GM18517 (cell line): ENCODE measurements around the gene BCL6.

ENCODE experiments used
- ATAC-seq: cut with Tn5 transposase; IDR thresholded peaks from one replicate; pipeline ENCODE4 v1.9.1; 2021; ENCODE audit warnings: mild to moderate bottlenecking, moderate library complexity; ENCODE audit not compliant: unreplicated experiment

Gene BCL6

GRCh38 chr3:187739561-187740332 lies 5.5 kb downstream of the BCL6 start:
- ATAC-seq, result no peak

- ATAC-seq, result no peak
Measured at GRCh38 chr3:187739094-187739560, 6.1 kb downstream of the BCL6 start.

GRCh38 chr3:187738331-187739093 lies 6.8 kb downstream of the BCL6 start:
- ATAC-seq, result peak; percentile 65

GRCh38 chr3:187738071-187738330 lies 7.3 kb downstream of the BCL6 start:
- no peak for ATAC-seq

- no peak for ATAC-seq
Measured at GRCh38 chr3:187737368-187738070, 7.7 kb downstream of the BCL6 start.

- no peak for ATAC-seq
Measured at GRCh38 chr3:187737006-187737367, 8.3 kb downstream of the BCL6 start.

GRCh38 chr3:187736418-187736871 lies 8.8 kb downstream of the BCL6 start:
- no peak for ATAC-seq

GRCh38 chr3:187735837-187736236 lies 9.4 kb downstream of the BCL6 start:
- no peak for ATAC-seq

GRCh38 chr3:187735383-187735782 lies 9.9 kb downstream of the BCL6 start:
- no peak for ATAC-seq

- no peak for ATAC-seq
Measured at GRCh38 chr3:187734841-187735240, 10.4 kb downstream of the BCL6 start.

GRCh38 chr3:187733371-187733770 lies 11.9 kb downstream of the BCL6 start:
- ATAC-seq, result no peak

GRCh38 chr3:187729598-187729997 lies 15.7 kb downstream of the BCL6 start:
- ATAC-seq, result no peak

GRCh38 chr3:187728940-187729583 lies 16.2 kb downstream of the BCL6 start:
- ATAC-seq, result no peak

- no peak for ATAC-seq
Measured at GRCh38 chr3:187728248-187728647, 17.0 kb downstream of the BCL6 start.

GRCh38 chr3:187726564-187726963 lies 18.7 kb downstream of the BCL6 start:
- ATAC-seq, result no peak

- ATAC-seq, result no peak
Measured at GRCh38 chr3:187725653-187726370, 19.5 kb downstream of the BCL6 start.

GRCh38 chr3:187725224-187725623 lies 20.0 kb downstream of the BCL6 start:
- no peak for ATAC-seq

- ATAC-seq, result no peak
Measured at GRCh38 chr3:187722206-187722612, 23.1 kb downstream of the BCL6 start.

GRCh38 chr3:187721055-187721454 lies 24.2 kb downstream of the BCL6 start:
- ATAC-seq, result no peak

- no peak for ATAC-seq
Measured at GRCh38 chr3:187720337-187720670, 25.0 kb downstream of the BCL6 start.
